ENCODE results near the gene ERMAP.
"Not testable (repeated sequence)": the region's sequence is repeated elsewhere in the genome, so short reads cannot be mapped to it uniquely, and the experiment has no call there.

ERMAP gene

DNA sequence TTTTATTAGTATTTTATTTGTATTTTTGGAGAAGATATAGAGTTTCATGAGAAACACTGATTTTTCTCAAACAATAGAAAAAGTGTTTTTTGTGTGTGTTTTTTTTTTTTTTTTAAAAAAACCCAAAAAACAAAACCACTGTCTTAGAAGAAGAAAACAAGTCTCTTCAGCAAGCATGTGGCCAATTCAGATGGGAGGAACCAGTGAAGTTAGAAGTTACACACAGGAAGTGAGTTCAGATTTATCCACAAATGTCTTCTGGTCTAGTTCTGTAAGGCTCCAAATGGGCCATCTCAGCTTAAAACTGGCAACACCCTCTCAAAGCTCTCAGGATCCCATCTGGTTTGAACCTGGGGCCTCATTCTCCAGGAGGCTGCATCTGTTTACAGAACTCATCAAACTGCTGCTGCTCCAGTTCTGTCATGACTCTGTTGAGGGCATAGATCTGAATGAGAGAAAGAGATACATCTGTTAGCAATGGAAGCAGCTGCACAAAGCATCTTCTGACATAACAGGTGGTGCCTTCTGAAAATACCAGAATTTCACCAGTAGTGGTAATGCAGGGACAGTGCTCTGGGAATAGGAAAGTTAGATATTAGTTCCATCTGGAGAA lies 9.8 kb upstream of the ERMAP start:
- DNase-seq = no peak

DNA sequence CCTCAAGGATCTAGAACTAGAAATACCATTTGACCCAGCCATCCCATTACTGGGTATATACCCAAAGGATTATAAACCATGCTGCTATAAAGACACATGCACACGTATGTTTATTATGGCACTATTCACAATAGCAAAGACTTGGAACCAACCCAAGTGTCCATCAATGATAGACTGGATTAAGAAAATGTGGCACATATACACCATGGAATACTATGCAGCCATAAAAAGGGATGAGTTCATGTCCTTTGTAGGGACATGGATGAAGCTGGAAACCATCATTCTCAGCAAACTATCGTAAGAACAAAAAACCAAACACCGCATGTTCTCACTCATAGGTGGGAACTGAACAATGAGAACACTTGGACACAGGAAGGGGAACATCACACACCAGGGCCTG lies 2.1 kb upstream of the ERMAP start:
- DNase-seq = not testable (repeated sequence)

DNA sequence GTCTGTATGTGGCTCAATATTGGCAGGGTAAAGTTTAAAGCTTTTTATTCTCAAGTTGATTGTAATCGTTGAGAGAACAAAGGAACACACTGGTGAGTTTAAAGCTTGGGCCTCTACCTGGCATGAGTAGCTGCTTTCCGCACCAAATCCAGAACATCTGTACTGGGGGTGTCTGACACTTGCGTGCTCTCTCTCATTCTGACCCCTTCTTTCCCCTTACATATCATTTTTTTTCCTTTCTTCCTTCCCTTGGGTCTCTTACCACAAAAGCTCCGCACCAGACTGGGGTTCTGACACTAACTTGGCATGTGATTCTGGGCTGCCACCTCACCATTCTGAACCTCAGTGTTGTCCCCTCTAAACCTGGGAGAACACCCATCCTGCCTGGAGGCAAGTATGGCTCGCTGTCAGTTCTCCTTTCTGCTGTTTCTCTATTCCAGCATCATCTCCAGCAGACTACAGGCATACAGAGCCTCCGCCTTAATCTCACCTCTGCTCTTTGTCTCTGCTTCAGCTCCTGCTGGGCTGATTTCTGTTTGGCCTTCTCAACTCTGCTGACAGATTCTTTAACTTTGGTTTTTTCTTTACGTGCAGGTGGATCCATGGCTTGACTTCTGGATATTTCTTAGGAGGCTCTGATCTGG lies 859 bp upstream of the ERMAP start:
- no peak for DNase-seq

DNA sequence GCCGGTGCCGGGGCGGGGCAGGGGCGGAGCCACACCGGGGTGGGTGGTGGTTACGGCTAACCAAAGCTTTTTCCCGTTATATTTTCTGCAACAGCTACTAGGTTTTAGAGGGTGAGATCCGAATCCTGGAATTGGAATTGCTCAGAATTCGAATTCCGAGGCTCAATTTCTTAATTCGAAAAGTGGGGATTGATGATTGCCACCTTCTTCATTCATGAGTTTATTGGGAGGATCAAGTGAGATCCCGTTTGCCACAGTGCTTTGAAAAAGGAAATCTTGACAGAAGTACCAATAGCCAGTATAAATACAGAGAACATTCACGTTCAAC lies 482 bp downstream of the ERMAP start:
- no peak for DNase-seq

DNA sequence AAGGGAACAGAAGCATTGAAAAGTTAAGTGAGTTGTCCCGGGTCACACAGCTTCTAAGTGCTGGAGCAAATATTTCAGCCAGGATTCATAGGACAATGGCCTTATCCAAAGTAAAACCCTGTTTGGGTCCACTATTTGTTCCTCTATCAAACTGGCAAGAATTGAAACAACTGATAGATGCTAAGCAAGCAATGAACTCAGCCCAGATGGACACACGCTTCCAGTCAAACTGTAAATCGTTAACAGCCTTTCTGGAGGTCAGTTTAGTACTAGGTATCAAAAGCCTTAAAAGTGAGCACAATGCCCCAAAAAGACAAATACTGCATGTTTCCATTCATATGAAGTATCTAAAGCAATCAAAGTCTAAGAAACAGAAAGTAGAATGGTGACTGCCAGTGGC lies 1.1 kb downstream of the ERMAP start:
- no peak for DNase-seq

GRCh38 chr1:42820813-42821212 lies 3.9 kb downstream of the ERMAP start:
- no peak for DNase-seq

DNA sequence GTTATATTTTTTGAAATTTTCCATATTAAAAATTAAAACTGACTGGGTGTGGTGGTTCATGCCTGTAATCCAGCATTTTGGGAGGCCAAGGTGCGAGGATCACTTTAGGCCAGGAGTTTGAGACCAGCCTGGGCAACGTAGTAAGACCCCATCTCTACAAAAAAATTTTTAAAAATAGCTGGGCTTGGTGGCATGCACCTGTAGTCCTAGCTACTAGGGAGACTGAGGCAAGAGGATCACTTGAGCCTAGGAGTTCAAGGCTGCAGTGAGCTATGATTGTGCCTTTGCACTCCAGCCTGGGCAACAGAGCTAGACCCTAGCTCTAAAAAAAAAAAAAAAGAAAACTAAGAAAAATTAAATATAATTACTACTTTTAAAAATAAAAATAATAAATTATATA lies 4.8 kb downstream of the ERMAP start:
- no peak for DNase-seq

GRCh38 chr1:42822800-42823392 lies 6.0 kb downstream of the ERMAP start:
- no peak for DNase-seq

DNA sequence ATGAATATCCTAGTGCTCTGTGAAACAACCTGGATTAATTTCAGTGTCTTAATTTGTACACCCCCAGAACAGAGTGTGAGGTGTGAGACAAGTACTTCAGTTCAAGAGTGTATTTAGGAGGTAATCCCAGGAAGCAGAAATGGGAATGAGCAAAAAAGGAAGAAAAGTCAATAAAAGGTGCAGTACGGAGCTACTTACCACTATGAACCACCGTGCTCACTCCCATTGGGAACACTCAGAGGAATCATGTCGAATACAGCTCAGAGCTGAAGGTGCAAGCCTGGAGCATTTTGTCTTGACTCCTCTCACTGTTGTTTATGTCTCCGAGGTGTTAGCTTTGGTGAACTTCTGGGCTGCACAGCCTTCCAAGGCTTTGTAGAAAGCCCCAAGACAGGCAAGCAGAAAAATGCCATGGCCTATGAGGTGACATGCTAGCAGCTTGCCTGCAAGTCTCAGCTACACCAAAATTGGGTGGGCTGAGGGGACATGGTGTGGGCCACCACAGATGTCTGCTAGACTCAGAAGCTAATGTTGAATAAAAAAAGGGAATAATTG lies 7.6 kb downstream of the ERMAP start:
- DNase-seq = no peak

DNA sequence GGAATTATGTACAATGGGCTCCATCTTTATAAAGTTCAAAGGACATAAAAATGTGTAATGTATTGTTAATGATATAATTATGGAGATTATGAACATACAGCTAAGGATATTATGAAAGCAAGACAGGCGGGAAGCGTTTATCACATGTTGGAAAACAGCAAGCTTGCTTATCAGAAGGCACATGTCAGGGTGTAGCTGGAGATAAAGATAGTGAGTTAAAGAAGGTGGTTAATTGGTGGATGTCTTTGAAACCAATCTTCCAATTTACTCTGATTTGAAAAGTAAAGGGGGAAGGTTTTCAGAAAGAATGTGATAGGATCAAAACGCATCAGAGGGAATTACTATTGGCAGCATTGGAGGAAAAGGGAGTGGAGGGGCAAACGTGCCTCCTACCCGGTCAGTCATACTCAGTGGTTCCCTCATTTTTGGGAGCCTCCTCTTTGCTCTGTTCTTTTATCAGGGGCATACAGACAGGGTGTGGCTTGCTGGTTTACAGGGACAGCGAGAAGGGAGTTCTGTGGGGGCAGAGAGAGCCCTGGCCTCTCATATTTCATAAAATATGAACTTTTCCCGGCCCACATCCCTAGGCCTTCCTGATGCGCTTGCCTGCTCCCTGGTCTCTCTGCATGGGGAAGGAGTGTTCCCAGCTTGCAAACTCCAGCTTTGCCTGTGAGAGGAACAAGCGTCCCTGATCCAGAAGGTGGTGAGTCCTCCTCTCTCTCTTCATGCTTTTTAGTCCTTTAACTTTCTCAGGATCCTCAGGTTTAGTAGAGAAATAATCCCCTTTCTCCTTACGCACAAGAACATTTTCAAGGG lies 8.3 kb downstream of the ERMAP start:
- DNase-seq = no peak

DNA sequence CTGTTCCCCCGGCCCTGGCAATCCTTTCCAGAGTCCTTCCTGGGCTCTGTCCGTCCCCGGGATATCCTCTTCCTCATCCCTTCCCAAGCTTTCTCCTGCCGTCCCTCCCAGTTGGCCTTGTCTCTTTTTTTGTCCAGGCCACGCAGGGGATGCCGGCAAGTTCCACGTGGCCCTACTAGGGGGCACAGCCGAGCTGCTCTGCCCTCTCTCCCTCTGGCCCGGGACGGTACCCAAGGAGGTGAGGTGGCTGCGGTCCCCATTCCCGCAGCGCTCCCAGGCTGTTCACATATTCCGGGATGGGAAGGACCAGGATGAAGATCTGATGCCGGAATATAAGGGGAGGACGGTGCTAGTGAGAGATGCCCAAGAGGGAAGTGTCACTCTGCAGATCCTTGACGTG lies 13.7 kb downstream of the ERMAP start:
- no peak for DNase-seq

DNA sequence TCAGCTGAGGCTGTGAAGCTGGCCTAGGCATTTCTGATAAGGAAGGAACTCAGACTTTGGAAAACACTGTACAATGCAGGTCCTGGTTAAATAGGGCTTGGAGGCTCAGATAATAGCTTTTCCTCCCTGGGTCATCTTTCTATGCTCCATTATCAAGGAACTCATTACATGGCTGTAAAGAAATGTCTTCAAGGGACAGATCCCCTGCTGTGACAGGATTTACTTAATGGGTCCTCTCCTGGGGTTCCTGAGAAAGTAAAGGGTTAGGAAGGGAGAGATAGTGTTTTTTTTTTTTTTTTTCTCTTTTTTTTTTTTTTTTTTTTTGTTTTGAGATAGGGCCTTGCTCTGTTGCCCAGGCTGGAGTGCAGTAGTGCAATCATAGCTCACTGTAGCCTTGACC lies 14.4 kb downstream of the ERMAP start:
- no peak for DNase-seq

DNA sequence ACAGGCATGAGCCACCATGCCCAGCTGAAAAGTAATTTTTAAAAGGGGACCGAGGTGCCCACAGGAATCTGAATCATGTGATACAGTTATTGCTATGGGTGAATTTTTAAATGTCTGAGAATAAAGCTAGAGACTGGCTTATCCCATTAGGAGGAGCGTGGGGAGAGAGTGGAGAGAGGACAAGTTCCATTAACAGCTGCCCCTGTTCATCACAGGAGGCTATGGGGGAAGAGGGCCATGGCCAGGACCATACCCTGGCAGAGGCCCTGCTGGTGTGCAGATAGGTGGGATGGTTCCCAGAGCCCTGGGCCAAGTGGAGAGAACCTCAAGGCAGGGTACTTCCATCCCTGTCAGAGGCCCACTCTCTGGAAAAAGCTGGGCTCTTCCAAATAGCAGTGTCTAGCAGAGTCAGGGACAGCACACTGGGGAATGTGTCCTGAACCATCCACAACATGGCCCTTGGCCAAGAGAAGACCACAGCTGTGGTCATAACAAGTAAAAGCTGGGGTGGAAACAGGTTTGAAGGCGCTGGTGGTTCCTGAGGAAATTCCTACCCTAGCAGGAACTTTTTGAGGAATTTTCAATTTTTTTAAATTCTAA lies 15.8 kb downstream of the ERMAP start:
- DNase-seq = no peak

- DNase-seq = no peak
Measured at GRCh38 chr1:42833981-42834380, 17.1 kb downstream of the ERMAP start.

- DNase-seq = no peak
Measured at GRCh38 chr1:42834803-42835202, 17.9 kb downstream of the ERMAP start.

GRCh38 chr1:42835422-42835821 lies 18.5 kb downstream of the ERMAP start:
- DNase-seq = no peak

DNA sequence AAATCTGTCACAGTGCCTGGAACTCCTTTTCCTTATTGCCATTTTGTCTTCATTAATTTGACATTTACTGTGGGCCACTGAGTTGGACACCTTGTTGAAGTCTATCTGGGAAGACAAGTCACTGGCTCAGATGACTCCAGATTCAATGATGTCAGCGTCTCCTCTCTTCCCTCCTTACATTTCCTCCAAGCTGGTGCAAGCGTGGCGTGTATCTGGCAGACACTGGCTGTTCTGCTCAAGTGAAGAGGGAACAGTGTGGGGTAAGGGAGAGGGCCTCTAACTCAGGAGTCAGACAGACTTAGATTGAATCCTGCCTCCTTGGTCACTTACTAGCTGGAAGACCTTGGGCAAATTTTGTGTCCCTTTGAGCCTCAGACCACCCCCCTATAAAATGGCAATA lies 20.8 kb downstream of the ERMAP start:
- DNase-seq = no peak

- no peak for DNase-seq
Measured at GRCh38 chr1:42838482-42839190, 21.7 kb downstream of the ERMAP start.

- DNase-seq = no peak
Measured at GRCh38 chr1:42841010-42841409, 24.1 kb downstream of the ERMAP start.

- no peak for DNase-seq
Measured at GRCh38 chr1:42841440-42842147, 24.7 kb downstream of the ERMAP start.

GRCh38 chr1:42844592-42845140 lies 27.7 kb downstream of the ERMAP start:
- no peak for DNase-seq

DNA sequence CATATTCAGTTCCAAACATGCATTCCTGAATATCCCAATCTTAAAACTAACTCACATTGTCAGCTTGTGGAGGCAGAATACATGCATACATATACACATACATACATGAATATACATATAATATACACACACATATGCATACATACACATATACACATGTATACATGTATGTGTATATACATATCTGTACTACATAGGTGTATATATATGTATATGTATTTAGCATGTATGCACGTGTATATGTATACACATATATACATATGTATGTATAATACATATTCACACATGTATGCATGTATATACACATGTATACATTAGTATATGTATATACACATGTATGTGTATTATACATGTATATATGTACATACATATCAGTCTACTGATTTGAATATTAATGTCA lies 28.3 kb downstream of the ERMAP start:
- DNase-seq = no peak
